HG02884 (cell line): ENCODE results near the gene CBFA2T3.
"Not testable (repeated sequence)": the region's sequence is repeated elsewhere in the genome, so short reads cannot be mapped to it uniquely, and the experiment has no call there.

Source experiments
- ATAC-seq: cut with Tn5 transposase; IDR thresholded peaks from one replicate; pipeline ENCODE4 v1.9.1; 2021; ENCODE audit warnings: mild to moderate bottlenecking, moderate library complexity; ENCODE audit not compliant: unreplicated experiment

CBFA2T3 gene

DNA sequence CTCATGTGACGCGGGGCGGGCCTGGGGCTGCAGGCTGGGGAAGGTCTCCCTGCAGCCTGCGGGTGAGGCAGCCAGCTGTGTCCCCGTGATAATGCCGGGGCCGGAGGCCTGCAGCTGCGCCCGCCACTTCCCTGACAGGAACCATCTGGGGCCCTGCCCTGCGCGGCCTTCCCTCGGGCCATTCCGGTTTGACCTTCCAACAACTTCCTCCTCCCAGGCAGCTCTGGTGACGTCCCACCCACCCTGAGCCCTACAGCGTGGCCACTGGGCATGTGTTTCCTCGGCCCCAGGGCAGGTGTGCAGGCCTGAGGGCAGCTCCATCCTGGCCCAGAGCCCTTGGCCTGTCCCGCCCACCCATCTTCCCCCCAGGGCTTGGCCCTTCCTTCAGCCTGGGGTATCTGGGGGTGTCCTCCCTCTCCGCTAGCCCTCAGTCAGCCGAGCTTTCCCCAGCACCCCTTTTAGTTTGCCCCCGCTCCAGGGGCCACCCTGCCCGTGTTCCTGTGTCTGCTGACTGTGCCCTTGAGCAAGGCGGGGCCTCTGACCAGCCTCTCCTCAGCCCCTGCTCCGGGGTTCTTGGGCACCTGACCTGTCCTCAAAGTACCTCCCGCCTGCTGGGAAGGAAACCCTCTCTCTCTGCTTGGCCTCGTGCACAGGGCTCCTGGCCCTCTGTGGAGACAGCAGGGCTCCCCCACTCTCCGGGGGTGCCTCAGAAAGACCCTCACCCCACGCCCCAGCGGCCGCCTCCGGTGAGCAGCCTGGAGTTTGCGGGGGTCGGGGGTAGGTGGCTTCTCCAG lies at the start of gene CBFA2T3:
Gene CBFA2T3, minus strand, starts transcription at position 190 of the 794 bp plus-strand sequence. CDS start 400 bp downstream, outside the sequence.
- ATAC-seq: no peak

DNA sequence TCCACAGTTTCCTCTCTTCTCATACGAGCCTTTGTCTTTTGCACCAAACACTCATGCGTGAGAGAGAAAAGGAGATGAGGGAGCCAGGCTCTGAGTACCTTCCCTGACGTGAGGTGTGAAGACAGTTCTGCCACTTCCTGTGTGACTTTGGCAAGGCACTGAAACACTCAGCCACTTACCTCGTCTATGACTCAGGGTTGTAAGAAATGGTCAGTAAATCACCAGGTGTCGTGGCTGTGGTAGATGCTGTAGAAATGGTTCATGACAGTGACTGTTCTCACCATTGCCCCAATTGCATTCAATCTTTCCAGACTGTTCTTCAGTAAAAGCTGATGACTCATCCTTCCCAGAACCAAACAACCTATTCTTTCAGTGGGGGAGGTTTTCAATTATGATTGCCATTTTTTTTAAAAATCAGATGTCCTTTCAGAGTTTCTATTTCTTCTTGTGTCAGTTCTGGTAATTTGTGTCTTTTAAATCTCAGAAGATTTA lies 49.2 kb upstream of the CBFA2T3 start:
- ATAC-seq: no peak

DNA sequence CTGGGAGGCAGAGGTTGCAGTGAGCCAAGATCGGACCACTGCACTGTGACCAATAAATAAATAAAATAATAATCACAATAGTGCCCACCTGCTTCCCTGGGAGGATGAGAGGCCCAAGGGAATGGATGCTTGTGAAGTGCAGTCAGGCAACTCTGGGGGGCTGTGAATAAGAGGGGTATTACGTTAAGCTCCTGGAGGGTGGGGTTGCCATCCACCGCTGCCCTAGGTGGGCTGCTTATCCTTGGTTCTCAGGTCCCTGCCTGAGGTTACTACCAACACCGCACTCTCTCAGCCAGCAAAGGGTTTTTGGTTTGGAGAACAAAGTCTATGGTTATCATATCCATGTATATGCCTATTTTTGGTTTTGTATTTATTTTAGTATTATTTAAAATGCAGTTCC lies 48.6 kb upstream of the CBFA2T3 start:
- ATAC-seq: no peak

DNA sequence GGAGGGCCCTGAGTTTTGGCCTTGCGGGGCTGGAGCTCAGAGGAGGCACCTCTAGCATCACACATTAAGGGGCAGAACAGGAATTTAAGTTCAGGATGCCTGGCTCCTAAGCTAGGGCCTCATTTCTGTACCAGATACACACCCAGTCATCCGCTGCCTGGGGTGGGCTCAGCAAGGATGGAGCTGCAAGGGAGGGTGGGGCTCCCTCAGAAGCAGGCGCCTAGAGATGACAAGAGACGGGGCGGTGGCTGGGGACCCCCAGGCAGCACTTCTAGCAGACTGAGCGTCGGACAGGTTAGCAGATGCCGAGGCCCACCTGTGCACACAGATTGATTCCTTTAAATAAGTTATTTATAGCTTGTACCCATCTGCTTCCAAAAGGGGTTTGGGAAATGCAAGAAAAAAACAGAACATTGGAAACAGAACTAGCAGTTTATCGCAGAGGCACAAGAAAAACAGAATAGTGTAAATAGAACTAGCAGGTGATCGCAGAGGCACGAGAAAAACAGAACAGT lies 47.6 kb upstream of the CBFA2T3 start:
- no peak for ATAC-seq

DNA sequence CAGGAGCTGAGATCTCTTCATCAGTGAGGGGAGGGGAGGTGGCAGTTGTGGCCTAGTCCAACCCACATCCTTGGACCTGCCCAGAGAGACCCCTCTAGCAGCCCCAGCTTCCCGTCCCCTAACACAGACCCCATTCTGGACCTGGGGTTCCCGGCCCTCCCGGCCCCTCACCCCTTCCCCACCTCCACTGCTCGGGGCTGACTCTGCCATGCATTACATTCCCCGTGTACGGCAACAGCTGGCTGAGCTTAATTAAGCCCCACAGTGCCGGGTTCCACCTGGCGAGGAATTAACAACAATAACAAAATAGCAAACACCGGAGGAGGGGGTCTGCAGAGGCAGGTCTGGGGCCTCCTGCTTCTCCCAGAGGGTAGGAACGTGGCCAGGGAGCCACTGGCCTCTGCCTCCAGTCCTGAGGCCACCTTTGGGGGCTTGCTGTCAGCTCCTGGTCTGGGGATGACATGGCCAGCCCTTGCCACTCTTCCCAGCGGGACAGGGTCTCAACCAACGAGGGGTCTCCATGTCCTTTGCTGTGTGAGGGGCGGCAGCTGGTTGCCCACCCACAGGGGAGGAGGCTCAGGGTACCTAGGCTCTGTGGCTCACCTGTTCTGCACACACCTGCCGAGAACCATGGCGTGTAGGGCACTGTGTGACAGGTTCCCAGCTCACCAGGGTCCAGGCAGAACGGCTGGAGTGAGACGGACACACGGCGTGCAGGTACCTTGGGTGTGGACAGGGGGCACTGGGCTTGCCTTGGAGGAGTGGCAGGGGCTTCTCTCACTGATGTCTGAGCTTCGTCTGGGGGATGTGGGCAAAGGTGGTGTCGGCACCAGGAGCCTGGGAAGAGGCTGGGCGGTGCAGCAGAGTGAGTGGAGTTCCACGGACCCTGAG lies 46.9 kb upstream of the CBFA2T3 start:
- no peak for ATAC-seq

DNA sequence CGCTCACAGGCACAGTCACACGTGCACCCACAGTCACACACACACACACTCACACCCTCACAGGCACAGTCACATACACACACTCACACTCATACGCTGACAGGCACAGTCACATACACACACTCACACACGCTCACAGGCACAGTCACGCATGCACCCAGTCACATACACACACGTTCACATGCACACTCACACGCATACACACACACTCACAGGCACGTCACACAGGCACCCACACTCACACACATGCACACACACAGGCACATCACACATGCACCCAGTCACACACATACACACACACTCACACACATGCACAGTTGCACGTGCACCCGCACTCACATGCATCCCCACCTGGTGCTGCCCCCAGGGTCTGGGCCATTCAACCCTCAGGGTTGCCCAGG lies 46.1 kb upstream of the CBFA2T3 start:
- no peak for ATAC-seq

DNA sequence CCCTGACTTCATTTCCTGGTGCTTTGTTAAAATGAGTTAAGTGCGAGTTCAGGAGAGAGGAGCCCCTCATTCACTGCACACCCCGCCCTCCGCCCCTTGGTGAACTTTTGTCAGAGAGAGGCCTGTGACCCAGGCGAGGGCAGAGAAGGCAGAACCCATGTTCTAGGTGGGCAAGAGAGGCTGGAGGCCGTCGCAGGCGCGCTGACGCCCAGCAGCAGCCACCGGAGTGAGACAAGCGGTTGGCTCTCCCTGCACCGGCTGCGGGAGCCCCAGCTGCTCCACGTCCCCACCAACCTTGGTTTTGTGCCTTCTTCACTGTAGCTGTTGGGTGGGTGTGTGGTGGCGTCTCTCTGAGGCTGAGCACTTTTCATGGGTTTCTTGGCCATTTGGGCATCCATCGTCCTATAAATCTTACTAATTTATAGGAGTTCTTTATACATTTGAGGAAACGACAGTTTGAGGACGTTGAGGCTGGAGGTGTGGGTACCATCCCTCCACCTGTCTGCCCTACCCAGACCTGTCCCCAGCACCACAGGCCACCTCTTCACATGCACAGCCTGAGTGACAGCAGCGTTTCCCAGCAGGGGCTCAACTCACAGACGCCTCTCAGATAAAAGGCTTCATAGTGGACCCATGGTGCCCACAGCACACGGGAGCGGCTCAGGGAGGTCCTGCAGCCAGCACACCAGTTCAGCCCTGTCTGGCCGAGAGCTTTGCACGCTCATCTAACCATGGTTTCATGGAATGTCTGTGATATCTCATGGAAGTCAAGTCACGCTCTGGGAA lies 45.2 kb upstream of the CBFA2T3 start:
- ATAC-seq: no peak

DNA sequence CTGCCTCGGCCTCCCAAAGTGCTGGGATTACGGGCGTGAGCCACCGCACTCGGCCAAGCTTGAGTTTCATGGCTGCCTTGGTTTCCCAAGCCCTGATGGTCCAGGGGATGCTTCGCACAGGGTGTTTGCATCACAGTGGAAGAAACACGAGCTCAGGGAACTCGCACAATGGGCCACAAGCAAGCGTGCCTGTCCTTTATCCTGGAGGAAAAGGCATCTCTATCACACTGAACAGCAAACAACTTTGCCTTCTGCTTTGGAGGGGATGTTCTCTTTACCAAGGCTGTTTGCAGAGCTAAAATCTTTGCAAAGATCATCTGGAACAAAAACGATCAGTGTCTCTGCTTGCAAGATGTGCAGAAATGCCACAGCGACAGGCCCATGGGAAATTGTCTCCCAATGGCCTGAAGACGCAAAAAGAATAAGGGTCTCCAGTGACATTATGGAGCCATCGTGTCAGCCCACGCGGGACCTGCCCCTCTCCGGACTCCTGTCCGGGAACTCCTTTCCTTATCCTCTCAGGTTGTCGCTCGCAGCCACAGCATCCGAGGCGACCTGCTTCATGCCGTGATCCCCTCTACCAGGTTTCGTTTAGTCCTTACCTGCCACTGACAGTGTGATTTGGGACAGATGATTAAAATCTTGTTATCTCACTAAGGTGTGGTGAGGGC lies 44.1 kb upstream of the CBFA2T3 start:
- no peak for ATAC-seq

DNA sequence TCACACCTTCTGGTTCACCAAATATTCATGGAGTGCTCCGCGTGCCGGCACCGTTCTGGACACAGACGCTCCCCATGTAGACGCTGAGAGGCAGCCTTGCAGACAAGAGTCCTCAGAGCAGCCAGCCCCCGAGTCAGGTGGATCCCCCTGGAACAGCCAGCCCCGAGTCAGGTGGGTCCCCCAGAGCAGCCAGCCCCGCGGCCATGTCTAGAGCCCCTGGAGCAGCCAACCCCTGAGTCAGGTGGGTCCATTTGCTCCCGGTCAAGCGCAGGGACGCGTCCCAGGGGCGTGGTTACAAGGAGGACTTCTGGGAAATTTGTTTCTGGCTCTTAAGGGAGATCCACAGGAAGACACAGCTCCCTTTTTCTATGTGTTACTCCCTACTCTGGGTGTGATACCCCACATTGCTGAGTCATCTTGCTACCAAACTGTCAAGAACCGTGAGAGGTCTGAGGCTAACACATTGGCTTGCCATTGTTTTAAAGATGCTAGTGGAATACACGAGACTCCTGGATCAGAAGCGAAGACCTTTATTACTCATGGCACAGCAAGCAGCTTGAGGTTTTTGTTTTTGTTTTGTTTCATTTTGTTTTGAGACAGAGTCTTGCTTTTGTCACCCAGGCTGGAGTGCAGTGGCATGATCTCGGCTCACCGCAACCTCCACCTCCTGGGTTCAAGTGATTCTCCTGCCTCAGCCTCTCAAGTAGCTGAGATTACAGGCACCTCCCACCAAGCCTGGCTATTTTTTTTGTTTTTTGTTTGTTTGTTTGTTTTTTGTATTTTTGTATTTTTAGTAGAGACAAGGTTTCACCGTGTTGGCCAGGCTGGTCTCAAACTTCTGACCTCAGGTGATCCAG lies 43.3 kb upstream of the CBFA2T3 start:
- ATAC-seq: no peak

DNA sequence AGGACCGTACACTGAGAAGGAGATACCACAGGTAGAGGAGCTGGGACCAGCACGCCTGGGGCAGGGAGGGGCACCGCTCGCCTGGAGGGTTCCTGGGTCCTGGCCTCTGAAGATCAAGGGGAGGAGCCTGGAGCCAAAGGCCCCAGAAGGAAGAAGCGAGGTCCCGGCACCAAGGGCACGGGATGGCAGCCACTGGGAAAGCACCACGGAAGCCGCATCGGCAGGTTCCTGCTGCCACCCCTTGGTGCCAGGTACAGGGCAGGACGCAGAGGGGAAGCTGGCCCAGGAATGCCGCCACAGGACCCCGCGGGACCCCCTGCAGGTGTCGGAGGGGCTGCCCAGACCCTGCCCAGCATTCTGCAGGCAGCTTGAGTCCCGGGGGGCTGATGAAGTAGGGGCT lies 42.5 kb upstream of the CBFA2T3 start:
- no peak for ATAC-seq

DNA sequence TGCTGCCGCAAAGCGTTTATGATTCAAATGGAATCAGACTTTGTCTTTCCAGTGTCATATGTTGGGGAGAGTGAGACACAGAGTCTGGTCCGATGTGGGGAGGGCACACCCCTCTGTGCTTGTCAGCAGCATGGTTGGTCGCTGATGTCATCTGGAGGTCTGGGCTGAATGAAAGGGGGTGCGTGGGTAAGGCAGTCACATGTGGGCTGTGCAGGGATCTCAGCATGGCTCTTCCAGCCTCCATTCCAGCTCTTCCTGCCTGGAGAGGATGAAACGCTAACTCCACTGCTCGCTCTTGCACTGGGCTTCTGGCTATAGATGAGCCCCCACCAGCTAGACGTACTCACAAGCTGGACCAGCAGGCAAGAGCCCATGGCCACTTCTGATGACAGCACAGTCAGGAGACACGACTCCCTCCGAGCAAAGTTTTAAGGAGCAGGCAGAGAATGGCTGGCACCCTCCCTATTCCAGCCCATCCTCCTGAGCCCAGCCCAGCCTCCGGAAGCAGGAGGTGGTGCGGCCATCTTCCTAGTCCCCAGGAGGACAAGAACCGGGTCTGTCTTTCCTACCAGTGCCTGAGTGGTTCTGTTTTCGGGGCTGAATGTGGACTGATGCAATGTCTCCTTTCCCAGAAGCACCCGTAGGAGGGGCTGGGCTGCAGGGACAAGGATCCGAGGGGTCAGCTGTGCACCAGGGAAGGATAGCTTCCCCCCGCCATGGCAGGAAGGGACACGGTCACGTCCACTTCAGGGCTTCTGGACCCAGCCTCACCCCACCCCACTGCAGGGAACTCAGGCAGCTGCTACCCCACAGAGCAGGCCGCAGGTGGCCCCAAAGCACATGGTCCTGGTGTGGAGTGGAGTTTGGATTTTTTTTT lies 41.5 kb upstream of the CBFA2T3 start:
- no peak for ATAC-seq

DNA sequence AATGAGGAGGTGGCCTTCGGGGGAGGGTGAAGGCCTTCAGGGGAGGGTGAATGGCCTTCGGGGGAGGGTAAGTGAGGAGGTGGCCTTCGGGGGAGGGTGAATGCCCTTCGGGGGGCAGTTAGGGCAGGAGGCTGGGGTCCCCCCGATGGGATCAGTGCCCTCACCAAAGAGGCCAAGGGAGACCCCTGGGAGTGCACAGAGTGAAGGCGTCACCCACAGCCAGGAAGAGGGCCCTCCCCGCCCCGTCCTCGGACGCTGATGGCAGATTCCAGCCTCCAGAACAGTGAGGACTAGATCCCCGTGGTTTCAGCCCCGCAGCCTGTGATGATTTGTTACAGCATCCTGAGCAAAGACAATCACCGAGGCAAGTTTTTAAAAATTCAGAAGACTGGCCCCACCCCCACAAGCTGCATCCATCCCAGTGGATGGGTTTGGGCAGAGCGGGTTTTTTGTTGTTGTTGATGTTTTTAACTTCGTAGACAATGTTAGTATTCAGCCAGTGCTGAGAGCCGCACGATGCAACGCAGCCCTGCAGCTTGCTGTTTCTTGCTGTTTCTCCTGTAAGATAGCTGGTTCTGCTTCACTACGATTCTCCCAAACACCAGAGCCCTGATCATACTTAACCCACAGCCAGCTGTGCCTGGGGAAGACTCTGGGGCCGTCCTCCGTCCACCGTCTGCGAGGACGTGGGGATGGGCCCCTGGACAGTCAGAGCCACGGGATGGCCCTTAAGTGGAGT lies 40.7 kb upstream of the CBFA2T3 start:
- ATAC-seq: no peak

DNA sequence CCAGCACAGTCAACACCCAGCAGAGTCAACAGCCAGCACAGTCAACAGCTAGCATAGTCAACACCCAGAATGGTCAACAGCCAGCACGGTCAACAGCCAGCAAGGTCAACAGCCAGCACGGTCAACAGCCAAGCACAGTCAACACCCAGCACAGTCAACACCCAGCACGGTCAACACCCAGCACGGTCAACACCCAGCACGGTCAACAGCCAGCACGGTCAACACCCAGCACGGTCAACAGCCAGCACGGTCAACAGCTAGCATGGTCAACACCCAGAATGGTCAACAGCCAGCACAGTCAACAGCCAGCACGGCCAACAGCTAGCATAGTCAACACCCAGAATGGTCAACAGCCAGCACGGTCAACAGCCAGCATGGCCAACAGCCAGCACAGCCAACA lies 39.6 kb upstream of the CBFA2T3 start:
- ATAC-seq: not testable (repeated sequence)

DNA sequence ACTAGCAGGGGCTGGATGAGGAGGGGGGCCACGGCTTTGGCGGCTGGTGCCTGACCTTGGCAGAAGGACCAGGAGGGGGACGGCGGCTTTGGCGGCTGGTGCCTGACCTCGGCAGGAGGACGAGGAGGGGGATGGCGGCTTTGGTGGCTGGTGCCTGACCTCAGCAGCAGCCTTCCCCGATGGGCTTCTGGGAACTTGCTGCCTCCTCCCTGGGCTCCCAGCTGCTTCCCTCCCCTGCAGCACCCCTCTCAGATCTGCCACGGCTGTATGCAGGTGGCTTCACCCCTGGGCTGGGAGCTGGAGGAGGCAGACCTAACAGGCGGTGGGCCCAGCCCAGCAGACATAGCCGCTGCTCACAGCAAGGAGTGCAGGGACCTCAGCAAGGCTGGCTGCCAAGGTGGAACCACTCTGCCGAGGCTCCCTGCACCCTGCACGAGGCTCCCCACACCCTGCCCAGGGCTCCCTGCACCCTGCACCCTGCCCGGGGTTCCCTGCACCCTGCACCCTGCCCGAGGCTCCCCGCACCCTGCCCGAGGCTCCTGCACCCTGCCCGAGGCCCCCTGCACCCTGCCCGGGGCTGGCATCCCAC lies 38.4 kb upstream of the CBFA2T3 start:
- no peak for ATAC-seq

DNA sequence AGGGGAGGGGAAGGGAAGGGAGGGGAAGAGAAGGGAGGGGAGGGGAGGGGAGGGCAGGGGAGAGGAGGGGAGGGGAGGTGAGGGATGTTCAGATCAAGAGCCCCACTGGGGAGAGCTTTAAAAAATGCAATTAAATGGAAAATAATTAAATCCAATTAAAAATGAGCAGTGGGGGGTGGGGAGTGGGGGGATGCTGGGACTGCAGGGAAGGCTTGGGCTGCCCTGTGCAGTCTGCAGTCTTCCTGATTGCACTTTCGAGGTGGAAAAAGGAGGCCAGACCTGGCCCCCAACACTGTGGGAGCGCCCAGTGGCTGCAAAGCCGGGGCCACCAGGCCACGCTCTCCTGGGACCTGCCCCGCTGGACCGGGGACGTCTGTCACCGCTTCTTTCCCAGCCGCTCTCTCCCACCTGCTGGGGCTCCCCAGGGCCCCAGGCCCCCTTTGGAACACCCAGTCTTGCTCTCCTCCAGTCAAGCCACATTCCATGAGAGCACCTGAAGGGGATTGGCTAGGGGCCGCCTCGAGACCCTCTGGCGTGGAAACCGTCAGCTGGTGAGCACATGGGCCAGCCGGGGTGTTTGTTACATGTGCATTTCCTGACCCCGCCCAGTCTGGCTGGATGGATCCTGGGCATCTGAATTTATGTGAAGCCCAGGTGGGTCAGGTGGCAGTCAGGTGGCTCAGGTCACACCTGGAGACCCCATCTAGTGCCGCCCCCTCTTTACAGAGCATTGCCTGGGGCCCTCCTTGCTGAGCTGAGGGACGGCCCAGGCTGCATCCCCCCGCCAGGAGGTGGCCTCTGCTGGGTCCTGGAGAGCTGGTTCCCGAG lies 37.6 kb upstream of the CBFA2T3 start:
- ATAC-seq: no peak

DNA sequence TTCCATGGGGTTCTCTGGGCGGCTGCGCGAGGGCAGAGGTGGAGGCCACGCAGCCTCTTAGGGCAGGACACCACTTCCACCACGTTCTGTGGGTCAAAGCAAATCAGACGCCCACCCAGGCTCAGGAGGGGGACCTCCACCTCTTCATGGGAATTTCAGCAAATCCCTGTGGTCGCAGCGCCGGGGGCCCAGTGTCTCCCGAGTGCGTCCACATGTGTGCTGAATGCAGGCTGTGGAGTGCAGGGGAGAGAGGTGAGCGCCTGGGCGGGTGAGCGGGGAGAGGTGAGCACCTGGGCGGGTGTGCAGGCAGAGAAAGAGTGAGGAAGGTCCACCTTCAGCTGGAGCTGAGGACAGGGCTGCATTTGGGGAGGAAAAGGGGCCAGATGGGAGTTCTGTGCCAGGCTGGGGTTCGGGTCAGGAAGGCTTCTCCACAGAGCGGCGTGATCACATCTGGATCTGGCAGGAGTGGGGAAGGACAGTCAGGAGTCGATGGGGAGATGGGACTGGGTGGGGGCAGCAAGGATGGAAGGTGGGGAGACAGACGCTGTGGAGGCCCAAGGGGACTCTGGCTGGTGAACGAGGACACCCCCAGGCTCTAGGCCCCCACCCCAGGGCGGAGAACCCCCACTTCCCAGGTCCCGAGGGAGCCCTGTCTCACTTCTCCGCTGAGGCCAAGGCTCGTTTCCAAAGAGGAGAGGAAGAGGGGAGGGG lies 36.8 kb upstream of the CBFA2T3 start:
- no peak for ATAC-seq
